GM10847 (cell line): ENCODE measurements around the gene LRP2.

Experiments
- POLR2A ChIP-seq: IDR thresholded peaks from 2 replicates; pipeline ENCODE4 v1.6.1; 2011; ENCODE audit not compliant: insufficient read length; ENCODE audit errors: extremely low read depth

LRP2 gene

DNA sequence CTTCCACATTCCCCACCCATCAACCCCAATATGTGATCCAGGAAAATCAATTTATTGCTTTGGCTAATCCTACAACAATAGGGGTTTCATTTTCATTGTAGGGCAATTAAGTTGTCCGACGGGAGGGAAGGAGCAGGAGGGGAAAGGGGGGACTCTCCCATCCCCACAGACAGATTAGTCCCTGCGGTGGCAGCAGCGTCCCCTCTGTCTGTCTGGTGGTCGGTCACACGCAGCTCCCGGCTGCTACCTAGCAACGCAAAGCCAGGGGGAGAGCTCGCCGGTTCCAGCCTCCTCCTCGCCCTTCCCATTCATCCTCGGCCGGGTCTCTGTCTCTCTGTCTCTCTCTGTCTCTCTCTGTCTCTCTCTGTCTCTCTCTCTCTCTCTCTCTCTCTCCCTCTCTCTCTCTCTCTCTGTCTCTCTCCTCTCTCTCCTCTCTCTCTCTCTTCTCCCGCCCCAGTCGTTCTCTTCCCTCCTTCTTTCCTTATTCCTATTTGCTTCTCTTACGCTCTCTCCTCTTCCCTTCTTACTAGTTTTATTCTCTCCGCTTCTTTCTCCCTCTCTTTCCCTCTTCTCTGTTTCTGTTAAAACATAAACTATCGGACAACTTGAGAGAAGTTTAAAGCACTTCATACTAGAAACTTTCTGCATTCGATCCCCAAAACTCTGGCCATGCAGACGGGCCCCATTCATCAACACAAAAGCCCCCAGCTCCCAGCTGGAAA is 1.2 kb downstream of the LRP2 start:
- no peak for TF ChIP-seq POLR2A

DNA sequence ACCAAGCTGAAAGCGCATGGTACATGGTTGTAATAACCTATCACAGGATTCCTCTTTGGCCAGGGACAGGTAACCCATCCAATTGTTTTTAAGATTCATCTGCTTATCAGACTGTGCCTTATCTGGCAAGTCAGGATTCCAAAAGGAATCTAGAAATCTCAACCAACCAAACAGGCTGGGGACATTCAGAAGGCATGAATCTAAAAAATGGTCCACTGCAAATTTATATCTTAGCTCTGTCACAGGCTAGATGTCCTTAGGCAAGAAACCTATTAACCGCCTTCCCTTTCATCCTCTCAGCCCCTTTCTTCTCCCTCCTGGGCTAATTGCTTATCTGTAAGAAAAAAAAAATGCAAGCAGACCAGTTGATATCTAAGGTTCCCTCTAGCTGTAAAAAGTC is 4.3 kb downstream of the LRP2 start:
- no peak for TF ChIP-seq POLR2A

DNA sequence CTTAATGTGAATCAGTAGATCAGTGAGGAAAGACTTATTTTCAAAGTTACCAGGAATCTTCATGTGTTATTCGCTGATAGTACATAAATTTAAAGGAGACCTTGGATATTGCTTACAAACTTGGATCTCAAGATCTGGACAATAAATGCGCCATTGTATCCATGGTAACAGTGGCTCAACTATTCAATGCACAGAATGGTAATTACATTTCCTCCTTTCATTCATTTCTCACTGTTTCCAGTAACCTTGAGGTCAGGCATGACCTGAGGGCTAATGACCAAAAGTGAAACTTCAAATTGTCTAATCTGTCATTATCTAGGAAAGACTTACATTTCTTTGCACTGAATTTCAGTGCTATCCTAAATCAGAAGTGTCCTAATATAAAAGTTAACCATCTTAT is 8.1 kb downstream of the LRP2 start:
- no peak for TF ChIP-seq POLR2A

DNA sequence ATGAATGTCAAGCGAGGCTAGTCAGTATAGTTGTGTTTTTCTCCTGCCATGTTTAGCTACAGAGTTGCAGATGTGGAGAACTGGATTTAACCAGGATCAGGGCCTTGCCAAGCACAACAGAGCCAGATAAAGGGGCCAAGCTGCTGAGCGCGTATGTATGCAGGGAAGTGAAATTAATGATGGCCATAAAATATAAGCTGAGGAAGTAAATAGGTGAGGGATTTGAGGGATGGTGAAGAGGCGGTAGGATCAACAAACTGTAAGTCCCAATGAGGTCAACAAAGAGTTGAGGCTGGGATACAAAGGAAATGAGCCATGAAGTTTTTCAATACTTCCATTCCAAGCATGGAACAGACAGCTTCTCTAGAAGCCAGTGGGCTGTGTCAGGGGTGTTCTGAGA is 10.6 kb downstream of the LRP2 start:
- no peak for TF ChIP-seq POLR2A

- TF ChIP-seq POLR2A, result no peak
Observed at GRCh38 chr2:169349535-169349934, 12.8 kb downstream of the LRP2 start.

DNA sequence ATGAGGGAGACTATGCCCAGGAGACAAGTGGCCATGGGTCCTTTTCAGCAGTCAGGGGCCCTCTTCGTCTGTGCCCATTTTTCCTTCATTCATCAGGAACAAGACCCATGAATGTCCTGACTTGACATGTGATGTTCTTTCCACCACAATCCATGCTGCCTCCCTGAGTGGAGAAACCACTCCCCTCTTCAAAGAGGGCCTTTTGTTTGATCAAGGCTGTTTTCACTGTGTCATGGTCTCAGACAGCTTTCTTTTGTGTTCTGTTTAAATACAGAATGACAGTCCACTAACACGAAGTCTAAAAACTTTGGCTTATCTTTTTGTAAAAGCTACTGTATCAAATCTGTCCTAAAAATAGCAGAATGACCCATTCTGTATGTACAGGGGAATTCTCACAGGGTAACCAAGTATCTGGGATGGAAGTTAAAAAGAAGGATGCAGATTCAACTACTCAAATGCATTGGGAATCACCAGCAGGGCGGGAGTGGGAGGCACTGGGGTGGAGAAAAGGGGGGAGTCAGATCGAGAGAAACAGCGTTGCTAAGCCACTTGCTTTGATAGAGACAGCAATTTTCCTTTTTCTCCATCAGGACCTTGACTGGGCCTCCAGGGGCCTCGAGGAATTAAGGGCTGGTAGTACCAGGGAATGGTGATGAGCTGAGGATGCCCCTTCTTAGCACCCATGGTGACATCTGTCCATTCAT is 13.9 kb downstream of the LRP2 start:
- TF ChIP-seq POLR2A, result no peak

- TF ChIP-seq POLR2A, result no peak
Observed at GRCh38 chr2:169345486-169346437, 16.6 kb downstream of the LRP2 start.

DNA sequence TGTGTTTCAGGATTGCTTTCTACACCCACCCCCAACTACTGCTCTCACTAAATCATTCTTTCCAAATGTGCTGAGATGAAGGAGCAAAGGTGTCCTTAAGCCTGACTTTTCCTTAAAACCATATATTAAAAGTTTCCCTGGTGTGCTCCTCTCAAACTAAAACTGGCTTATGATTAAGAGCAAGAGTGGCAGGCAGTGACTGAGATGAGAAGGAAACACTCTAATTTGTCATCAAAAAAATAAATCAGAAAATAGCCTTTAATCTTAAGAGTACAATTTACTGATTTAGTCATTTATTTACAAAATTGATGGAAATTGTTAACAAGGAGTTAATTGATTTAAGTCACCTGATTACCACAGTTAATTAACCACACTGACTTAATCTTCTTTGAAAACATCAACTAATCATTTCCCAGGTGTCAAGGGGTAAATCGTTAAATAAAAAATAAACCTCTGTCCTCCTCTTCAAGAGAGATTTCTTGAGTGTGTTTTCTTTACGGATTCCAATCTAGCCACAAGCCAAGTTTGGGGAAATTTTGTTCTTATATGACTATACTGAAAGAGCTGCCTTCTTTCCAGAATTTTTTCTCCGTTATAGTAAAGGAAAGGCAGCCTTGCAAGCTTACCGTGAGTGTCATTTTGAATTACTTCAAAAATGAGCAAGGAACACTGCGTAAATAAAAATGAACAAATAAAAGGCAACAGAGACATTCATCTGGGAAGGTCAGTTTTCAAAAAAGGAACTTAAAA is 17.4 kb downstream of the LRP2 start:
- TF ChIP-seq POLR2A, result no peak

DNA sequence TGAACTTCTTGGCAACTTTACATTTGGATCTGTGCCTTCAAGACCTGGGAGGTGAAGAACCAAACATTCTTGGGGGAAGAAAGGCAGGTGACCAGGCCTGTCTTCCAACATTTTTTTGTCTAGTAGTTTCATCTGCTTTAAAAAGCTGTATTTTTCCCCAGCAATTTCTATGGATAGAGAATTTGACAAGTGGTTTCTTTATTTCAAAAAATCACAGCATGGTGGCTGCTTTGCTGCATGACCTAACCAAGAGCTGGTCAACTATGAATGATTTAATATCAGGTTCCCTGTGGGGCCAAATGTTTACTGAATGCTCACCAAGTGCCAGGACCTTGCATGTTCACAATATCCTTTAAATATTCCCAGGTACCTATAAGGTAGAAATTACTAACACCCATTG is 19.1 kb downstream of the LRP2 start:
- no peak for TF ChIP-seq POLR2A

GRCh38 chr2:169339657-169340056 is 22.7 kb downstream of the LRP2 start:
- no peak for TF ChIP-seq POLR2A

GRCh38 chr2:169336695-169337094 is 25.6 kb downstream of the LRP2 start:
- TF ChIP-seq POLR2A, result no peak

DNA sequence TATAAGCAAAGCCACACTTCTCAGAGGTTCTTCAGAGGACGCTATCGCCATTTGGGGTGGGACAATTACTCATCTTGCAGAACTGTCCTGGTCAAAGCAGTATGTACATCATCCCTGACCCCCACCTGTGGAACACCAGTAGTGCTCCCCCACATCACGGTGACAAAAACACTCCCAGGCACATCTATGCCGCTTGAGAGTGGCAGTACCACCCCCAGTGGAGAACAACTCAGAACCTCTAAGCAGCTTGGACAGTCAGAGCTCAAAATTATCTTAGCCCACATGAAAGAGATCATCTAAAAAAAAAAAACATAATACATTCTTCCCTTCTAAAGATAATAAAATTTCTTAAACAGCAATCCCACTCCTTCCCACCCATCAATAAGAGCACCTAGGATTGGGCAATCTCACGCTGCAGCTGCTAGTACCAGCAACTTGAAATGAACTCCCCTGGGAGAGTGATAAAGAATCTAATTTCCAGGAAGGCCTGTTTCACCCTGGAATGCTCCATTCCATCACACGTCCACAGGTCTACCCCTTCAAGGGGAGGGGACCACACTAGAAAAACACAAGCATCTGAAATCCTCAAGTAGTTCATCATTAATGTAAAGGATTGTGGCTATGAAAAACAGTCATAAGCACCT is 31.7 kb downstream of the LRP2 start:
- no peak for TF ChIP-seq POLR2A

DNA sequence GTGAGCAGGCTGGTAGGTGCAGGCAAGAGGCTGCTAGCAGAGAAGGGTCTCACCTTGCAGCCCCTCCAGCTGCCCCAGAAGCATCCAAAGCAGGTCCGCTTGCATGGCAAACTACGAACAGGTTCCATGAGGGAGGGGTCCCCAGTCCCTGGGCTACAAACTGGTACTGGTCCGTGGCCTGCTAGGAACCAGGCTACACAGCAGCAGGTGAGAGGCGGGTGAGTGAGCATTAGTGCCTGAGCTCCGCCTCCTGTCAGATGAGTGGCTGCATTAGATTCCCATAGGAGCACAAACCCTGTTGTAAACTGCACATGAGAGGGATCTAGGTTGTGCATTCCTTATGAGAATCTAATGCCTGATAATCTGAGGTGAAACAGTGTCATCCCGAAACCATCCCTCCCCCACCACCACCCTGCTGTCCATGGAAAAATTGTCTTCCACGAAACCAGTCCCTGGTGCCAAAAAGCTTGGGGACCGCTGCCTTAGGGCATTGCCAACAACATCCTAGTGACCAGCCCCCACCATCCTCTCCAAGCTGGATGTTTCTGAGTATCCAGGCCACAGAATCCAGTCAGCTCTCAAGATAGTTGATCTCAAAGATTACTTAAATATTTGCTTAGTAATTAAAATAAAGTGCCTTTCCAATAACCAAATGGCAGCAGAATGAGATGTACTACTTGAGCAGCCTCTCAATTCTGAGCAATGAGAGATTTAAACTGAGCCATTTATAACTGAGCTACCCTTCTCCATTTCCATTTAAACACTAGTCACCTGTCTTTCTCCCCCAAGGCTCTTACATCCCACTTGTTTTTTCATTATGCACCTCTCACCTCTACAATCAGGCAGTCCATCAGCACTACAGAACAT is 32.4 kb downstream of the LRP2 start:
- TF ChIP-seq POLR2A, result no peak

DNA sequence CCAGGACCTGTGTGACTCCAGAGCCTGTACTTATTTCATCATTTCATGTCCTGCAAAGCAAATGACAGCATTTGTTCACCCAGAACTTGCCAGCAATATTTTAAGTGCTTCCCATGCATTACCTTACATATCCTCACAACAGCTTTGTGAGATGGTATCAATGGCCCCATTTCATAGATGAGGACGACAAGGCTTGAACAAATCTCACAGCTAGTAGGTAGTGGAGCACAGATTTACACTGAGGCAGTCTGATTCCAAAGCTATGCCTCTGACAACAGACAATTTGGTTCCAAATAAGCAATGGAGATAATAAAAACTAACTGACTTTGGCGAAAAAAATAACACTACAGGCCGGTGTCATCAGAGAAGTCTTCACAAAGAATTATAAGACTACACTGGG is 33.5 kb downstream of the LRP2 start:
- TF ChIP-seq POLR2A, result no peak
